OCI-LY3 (cell line): ENCODE measurements around the gene TENT5C.

Source experiments
- H2AFZ ChIP-seq: fragments of 200-600, 300-600 bp; shearing (Covaris generic); 2 replicates; pipeline ENCODE4 v1.6.0; 2014; ENCODE audit warnings: antibody characterized with exemption, low read depth, low read length
- H3K27ac ChIP-seq: fragments of 200-600, 300-600 bp; sonication (generic); 2 replicates; pipeline ENCODE4 v1.5.1; 2014; ENCODE audit warnings: mild to moderate bottlenecking, low read length, moderate library complexity, mixed read lengths
- H3K27me3 ChIP-seq: fragments of 200-600, 300-600 bp; sonication (generic); 2 replicates; pipeline ENCODE4 v1.6.1; 2014; ENCODE audit warnings: low read depth, low read length, mixed read lengths
- H3K36me3 ChIP-seq: fragments of 200-600, 300-600 bp; sonication (generic); replicated peaks from 2 replicates; pipeline ENCODE3; 2014; ENCODE audit warnings: low read depth, low read length, mixed read lengths
- H3K4me1 ChIP-seq: fragments of 300-600, 200-600 bp; sonication (generic); 2 replicates; pipeline ENCODE4 v1.6.1; 2014; ENCODE audit warnings: low read length, mixed read lengths
- H3K4me2 ChIP-seq: fragments of 200-600, 300-600 bp; sonication (generic); 2 replicates; pipeline ENCODE4 v1.6.1; 2014; ENCODE audit warnings: low read length, mixed read lengths
- H3K4me3 ChIP-seq: fragments of 300-600, 200-600 bp; sonication (generic); 2 replicates; pipeline ENCODE4 v1.5.1; 2014; ENCODE audit warnings: antibody characterized with exemption, mild to moderate bottlenecking, low read length, moderate library complexity
- H3K79me2 ChIP-seq: fragments of 300-600, 200-600 bp; shearing (Covaris generic); 2 replicates; pipeline ENCODE4 v1.6.1; 2014; ENCODE audit warnings: mild to moderate bottlenecking, low read length, mixed read lengths
- H3K9ac ChIP-seq: fragments of 300-600, 200-600 bp; shearing (Covaris generic); 2 replicates; pipeline ENCODE4 v1.6.0; 2014; ENCODE audit warnings: mild to moderate bottlenecking, low read length, moderate library complexity
- H3K9me3 ChIP-seq: fragments of 200-600, 300-600 bp; shearing (Covaris generic); 2 replicates; pipeline ENCODE4 v1.6.1; 2014; ENCODE audit warnings: low read length, mixed read lengths; ENCODE audit not compliant: insufficient read depth
- H4K20me1 ChIP-seq: fragments of 200-600, 300-600 bp; sonication (generic); 2 replicates; pipeline ENCODE4 v1.6.1; 2016; ENCODE audit warnings: low read length, mixed read lengths; ENCODE audit not compliant: insufficient read depth
- EZH2phosphoT487 ChIP-seq: fragments of 200-600 bp; shearing (Covaris generic); IDR thresholded peaks from 2 replicates; pipeline ENCODE4 v1.6.1; 2018; ENCODE audit warnings: antibody characterized with exemption, mixed run types, low read depth
- TF ChIP-seq, protein P1 (sequence below): fragments of 200-600, 300-600 bp; sonication (generic); IDR thresholded peaks from 2 replicates; pipeline ENCODE4 v1.5.1; 2014; ENCODE audit warnings: antibody characterized with exemption, low read length, low read depth

The TENT5C gene

GRCh38 chr1:117586747-117587498 lies 18.9 kb upstream of the TENT5C start:
- H3K4me1 ChIP-seq = no peaks in the 10 kb centered on the region
- H4K20me1 ChIP-seq = no peaks in the 10 kb centered on the region
- H3K79me2 ChIP-seq = no peaks in the 10 kb centered on the region
- no peaks in the 10 kb centered on the region for H3K36me3 ChIP-seq
- no peak for TF ChIP-seq EZH2phosphoT487
- TF ChIP-seq, protein P1, sequence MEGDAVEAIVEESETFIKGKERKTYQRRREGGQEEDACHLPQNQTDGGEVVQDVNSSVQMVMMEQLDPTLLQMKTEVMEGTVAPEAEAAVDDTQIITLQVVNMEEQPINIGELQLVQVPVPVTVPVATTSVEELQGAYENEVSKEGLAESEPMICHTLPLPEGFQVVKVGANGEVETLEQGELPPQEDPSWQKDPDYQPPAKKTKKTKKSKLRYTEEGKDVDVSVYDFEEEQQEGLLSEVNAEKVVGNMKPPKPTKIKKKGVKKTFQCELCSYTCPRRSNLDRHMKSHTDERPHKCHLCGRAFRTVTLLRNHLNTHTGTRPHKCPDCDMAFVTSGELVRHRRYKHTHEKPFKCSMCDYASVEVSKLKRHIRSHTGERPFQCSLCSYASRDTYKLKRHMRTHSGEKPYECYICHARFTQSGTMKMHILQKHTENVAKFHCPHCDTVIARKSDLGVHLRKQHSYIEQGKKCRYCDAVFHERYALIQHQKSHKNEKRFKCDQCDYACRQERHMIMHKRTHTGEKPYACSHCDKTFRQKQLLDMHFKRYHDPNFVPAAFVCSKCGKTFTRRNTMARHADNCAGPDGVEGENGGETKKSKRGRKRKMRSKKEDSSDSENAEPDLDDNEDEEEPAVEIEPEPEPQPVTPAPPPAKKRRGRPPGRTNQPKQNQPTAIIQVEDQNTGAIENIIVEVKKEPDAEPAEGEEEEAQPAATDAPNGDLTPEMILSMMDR = no peak
- H3K4me3 ChIP-seq = no peak overlapping the region
- no peaks in the 10 kb centered on the region for H3K9me3 ChIP-seq
- no peak overlapping the region for H3K27ac ChIP-seq
- no peaks in the 10 kb centered on the region for H3K27me3 ChIP-seq
- H3K9ac ChIP-seq = no peak overlapping the region
- H3K4me2 ChIP-seq = no peak overlapping the region
- H2AFZ ChIP-seq = no peak overlapping the region

GRCh38 chr1:117587499-117588356 lies 18.1 kb upstream of the TENT5C start:
- no peak overlapping the region for H3K27ac ChIP-seq
- no peak overlapping the region for H2AFZ ChIP-seq
- no peaks in the 10 kb centered on the region for H3K9me3 ChIP-seq
- H3K79me2 ChIP-seq = no peaks in the 10 kb centered on the region
- H3K4me2 ChIP-seq = no peak overlapping the region
- no peaks in the 10 kb centered on the region for H3K36me3 ChIP-seq
- no peak for TF ChIP-seq EZH2phosphoT487
- TF ChIP-seq, protein P1 = no peak
- H3K27me3 ChIP-seq = no peaks in the 10 kb centered on the region
- no peak overlapping the region for H3K9ac ChIP-seq
- H3K4me1 ChIP-seq = no peaks in the 10 kb centered on the region
- H4K20me1 ChIP-seq = no peaks in the 10 kb centered on the region
- no peak overlapping the region for H3K4me3 ChIP-seq

DNA sequence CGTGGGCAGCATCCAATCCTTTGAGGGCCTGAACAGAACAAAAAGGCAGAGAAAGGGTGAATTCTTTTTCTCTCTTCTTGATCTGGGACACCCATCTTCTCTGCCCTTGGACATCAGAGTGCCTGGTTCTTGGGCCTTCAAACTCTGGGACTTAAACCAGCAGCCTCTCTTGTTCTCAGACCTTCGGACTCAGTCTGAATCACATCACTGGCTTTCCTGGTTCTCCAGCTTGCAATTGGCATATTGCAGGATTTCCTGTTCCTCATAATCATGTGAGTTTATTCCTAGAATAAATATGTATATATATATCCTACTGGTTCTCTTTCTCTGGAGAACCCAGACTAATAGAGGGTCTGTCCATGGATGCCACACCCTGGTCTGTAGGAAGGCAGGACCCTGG lies 16.3 kb upstream of the TENT5C start:
- no peaks in the 10 kb centered on the region for H3K9me3 ChIP-seq
- H3K27ac ChIP-seq = no peak overlapping the region
- H4K20me1 ChIP-seq = no peaks in the 10 kb centered on the region
- no peak overlapping the region for H3K4me2 ChIP-seq
- no peak overlapping the region for H2AFZ ChIP-seq
- no peak overlapping the region for H3K9ac ChIP-seq
- H3K36me3 ChIP-seq = no peaks in the 10 kb centered on the region
- TF ChIP-seq, protein P1 = no peak
- TF ChIP-seq EZH2phosphoT487 = no peak
- no peak overlapping the region for H3K4me3 ChIP-seq
- H3K27me3 ChIP-seq = no peaks in the 10 kb centered on the region
- H3K79me2 ChIP-seq = no peaks in the 10 kb centered on the region
- H3K4me1 ChIP-seq = no peaks in the 10 kb centered on the region

- Histone ChIP-seq H3K36me3 (no peaks in the 10 kb centered on the region), H3K4me1 (no peaks in the 10 kb centered on the region), H3K4me3 (no peak overlapping the region), H3K9me3 (no peaks in the 10 kb centered on the region), H3K79me2 (no peaks in the 10 kb centered on the region), H4K20me1 (no peaks in the 10 kb centered on the region), H3K27ac (no peak overlapping the region), H2AFZ (no peak overlapping the region), H3K4me2 (no peak overlapping the region), H3K27me3 (no peaks in the 10 kb centered on the region), H3K9ac (no peak overlapping the region)
- TF ChIP-seq, protein P1 = no peak
- no peak for TF ChIP-seq EZH2phosphoT487
Measured at GRCh38 chr1:117590273-117590925, 15.4 kb upstream of the TENT5C start.
